B cell (primary cell): ENCODE measurements around the gene F8. TPM values are rescaled to one million over a fixed set of nuclear protein-coding genes. Genes with fewer than 3 reads are reported as not detected.
"Not testable (repeated sequence)": the region's sequence is repeated elsewhere in the genome, so short reads cannot be mapped to it uniquely, and the experiment has no call there.

ENCODE experiments used
- ATAC-seq: fragments of 200-7000 bp; cut with Tn5 transposase; one replicate; pipeline ENCODE4 v1.10.0; 2021; ENCODE audit warnings: low read depth, mild to moderate bottlenecking, moderate number of reproducible peaks, moderate library complexity
- CTCF ChIA-PET: fragments of 350-600 bp; sonication (Branson Sonifier 250); formaldehyde crosslinking; loops from one replicate; lab custom pipeline; 2021; ENCODE audit warnings: antibody characterized with exemption, inconsistent platforms; lab: Charles Lee
- POLR2A ChIA-PET: fragments of 350-600 bp; sonication (Branson Sonifier 250); formaldehyde crosslinking; loops from one replicate; lab custom pipeline; 2021; ENCODE audit warnings: antibody characterized with exemption; lab: Charles Lee
- DNase-seq: peaks from one replicate; pipeline ENCODE4 v3.0.0; 2013
- H2AFZ ChIP-seq: 2 replicates; pipeline ENCODE4 v1.6.1; 2012; ENCODE audit warnings: mild to moderate bottlenecking, low read depth, low read length; ENCODE audit not compliant: insufficient read depth, poor library complexity, severe bottlenecking
- H3K27ac ChIP-seq, 2 donors: 1 replicate in 1 of 2; 2 replicates in 1 of 2; pipeline ENCODE4 v1.5.1; 2012 to 2013; ENCODE audit warnings: low read length in 2 of 2, mild to moderate bottlenecking in 2 of 2, moderate library complexity in 1 of 2
- H3K27me3 ChIP-seq, 4 experiments: fragments of 200-600 bp in 1 of 4; sonication (generic) in 1 of 4; replicated peaks in 1 of 4; 1 replicate in 2 of 4; 2 replicates in 2 of 4; pipeline versions ENCODE4 v1.6.1 to v1.7.0; 2013 to 2016; ENCODE audit warnings: low read length in 3 of 4, mild to moderate bottlenecking in 2 of 4, mixed read lengths in 1 of 4, moderate library complexity in 1 of 4; ENCODE audit not compliant: insufficient read depth in 4 of 4, control insufficient read depth in 3 of 4; ENCODE audit errors: control extremely low read depth in 1 of 4
- H3K36me3 ChIP-seq, 2 experiments: replicated peaks in 1 of 2; 1 replicate in 1 of 2; 2 replicates in 1 of 2; pipeline versions ENCODE4 v1.6.1 to v1.7.1; 2013; ENCODE audit warnings: low read length in 1 of 2; ENCODE audit not compliant: insufficient read depth in 2 of 2, control insufficient read depth in 1 of 2; ENCODE audit errors: control extremely low read depth in 1 of 2, extremely low read depth in 1 of 2
- H3K4me1 ChIP-seq, 2 donors: fragments of 200-600 bp in 1 of 2; sonication (generic) in 1 of 2; 1 replicate in 1 of 2; 2 replicates in 1 of 2; pipeline versions ENCODE4 v1.5.1 to v1.6.1; 2013 to 2017; ENCODE audit warnings: low read length in 2 of 2; ENCODE audit not compliant: control insufficient read depth in 2 of 2, insufficient read depth in 2 of 2
- H3K4me2 ChIP-seq: replicated peaks from 2 replicates; pipeline ENCODE3; 2012; ENCODE audit warnings: mild to moderate bottlenecking, low read depth, low read length; ENCODE audit not compliant: poor library complexity, severe bottlenecking
- H3K4me3 ChIP-seq, 5 experiments: fragments of 200-600 bp in 1 of 5; sonication (generic) in 1 of 5; 1 replicate in 3 of 5; 2 replicates in 2 of 5; pipeline versions ENCODE4 v1.5.1 to v1.7.0; 2011 to 2016; ENCODE audit warnings: low read length in 4 of 5, mild to moderate bottlenecking in 4 of 5, low read depth in 2 of 5, control low read depth in 1 of 5, moderate library complexity in 1 of 5; ENCODE audit not compliant: insufficient read depth in 1 of 5; ENCODE audit errors: control extremely low read depth in 1 of 5, extremely low read depth in 1 of 5
- H3K79me2 ChIP-seq: fragments of 200-600 bp; sonication (generic); one replicate; pipeline ENCODE4 v1.6.0; 2016; ENCODE audit warnings: low read length; ENCODE audit not compliant: control insufficient read depth, insufficient read depth
- H3K9ac ChIP-seq: fragments of 200-600 bp; sonication (generic); 2 replicates; pipeline ENCODE4 v1.6.1; 2017; ENCODE audit warnings: mild to moderate bottlenecking, low read length, moderate library complexity
- H3K9me3 ChIP-seq, 3 donors: one replicate each; pipeline versions ENCODE4 v1.6.1 to v1.7.1; 2013; ENCODE audit warnings: low read length in 2 of 3; ENCODE audit not compliant: control insufficient read depth in 2 of 3, insufficient read depth in 1 of 3; ENCODE audit errors: control extremely low read depth in 1 of 3
- H4K20me1 ChIP-seq: 2 replicates; pipeline ENCODE4 v1.6.0; 2012; ENCODE audit warnings: mild to moderate bottlenecking, low read length; ENCODE audit not compliant: insufficient read depth, control insufficient read depth, poor library complexity, severe bottlenecking
- H3K27ac Mint-ChIP-seq: one replicate; pipeline ENCODE4 v1.8.0; 2021; ENCODE audit warnings: mixed read lengths
- H3K27me3 Mint-ChIP-seq: one replicate; pipeline ENCODE4 v1.8.0; 2021; ENCODE audit warnings: mixed read lengths
- H3K4me1 Mint-ChIP-seq: one replicate; pipeline ENCODE4 v1.8.0; 2021; ENCODE audit warnings: mixed read lengths
- H3K4me3 Mint-ChIP-seq: one replicate; pipeline ENCODE4 v1.8.0; 2021; ENCODE audit warnings: mixed read lengths
- H3K9me3 Mint-ChIP-seq: one replicate; pipeline ENCODE4 v1.8.0; 2022; ENCODE audit warnings: mixed read lengths; ENCODE audit not compliant: insufficient read depth
- EZH2 ChIP-seq: IDR thresholded peaks from 2 replicates; pipeline ENCODE4 v1.6.1; 2012; ENCODE audit warnings: borderline replicate concordance, low read depth, mild to moderate bottlenecking, moderate library complexity, low read length; ENCODE audit not compliant: insufficient read depth, poor library complexity, severe bottlenecking
- WGBS: methylation state at CpG from one replicate; pipeline ENCODE4 v1.1.5; 2013; ENCODE audit warnings: missing lambda C conversion rate; ENCODE audit not compliant: insufficient coverage; 5-methylcytosine and 5-hydroxymethylcytosine counted together
- intact Hi-C: fragments of 100-400 bp; cut with micrococcal nuclease; formaldehyde crosslinking; loops from one replicate; pipeline ENCODE4 v1.10.0; 2022
- polyA plus RNA-seq: library from polyadenylated mRNA; depleted of rRNA; stranded (reverse); fragments of >200 nt; gene quantifications from 2 replicates; pipeline ENCODE4 v1.2.3, GENCODE V29; 2012
- total RNA-seq, 2 donors: library from RNA; stranded (reverse); fragments of 120-200 nt in 1 of 2; gene quantifications; 1 replicate in 1 of 2; 2 replicates in 1 of 2; pipeline versions ENCODE4 v1.2.3 to v1.2.4, GENCODE V29; 2013 to 2022
- TF ChIP-seq, protein P1 (sequence below): fragments of 200-600 bp; IDR thresholded peaks from one replicate; pipeline ENCODE4 v1.8.0; 2022; ENCODE audit warnings: antibody characterized with exemption, mild to moderate bottlenecking

Gene F8
- total and polyA plus RNA-seq, 2 donors (not counting 1 experiment from before 2014, with no cell fraction given) = 0.86 to 1.4 TPM

DNA sequence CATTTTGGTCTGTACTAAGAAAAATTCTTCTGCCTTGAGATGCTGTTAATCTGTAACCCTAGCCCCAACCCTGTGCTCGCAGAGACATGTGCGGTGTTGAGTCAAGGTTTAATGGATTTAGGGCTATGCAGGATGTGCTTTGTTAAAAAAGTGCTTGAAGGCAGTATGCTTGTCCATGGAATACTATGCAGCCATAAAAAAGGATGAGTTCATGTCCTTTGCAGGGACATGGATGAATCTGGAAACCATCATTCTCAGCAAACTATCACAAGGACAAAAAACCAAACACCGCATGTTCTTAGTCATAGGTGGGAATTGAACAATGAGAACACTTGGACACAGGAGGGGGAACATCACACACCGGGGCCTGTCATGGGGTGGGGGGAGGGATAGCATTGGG is 112.5 kb downstream of the F8 start:
- H3K9me3 Mint-ChIP-seq, H3K27me3 ChIP-seq, H3K27ac ChIP-seq, H3K4me2 ChIP-seq, H3K27ac Mint-ChIP-seq, H3K4me3 ChIP-seq, H3K9ac ChIP-seq, ATAC-seq, DNase-seq, H2AFZ ChIP-seq, POLR2A ChIA-PET, intact Hi-C loops, H3K4me1 ChIP-seq, H3K4me1 Mint-ChIP-seq, H3K27me3 Mint-ChIP-seq, H4K20me1 ChIP-seq, H3K36me3 ChIP-seq, CTCF ChIA-PET, H3K4me3 Mint-ChIP-seq, H3K79me2 ChIP-seq, H3K9me3 ChIP-seq: not testable (repeated sequence)
- WGBS = 100% methylated on average over 2 of the region's 4 CpGs

DNA sequence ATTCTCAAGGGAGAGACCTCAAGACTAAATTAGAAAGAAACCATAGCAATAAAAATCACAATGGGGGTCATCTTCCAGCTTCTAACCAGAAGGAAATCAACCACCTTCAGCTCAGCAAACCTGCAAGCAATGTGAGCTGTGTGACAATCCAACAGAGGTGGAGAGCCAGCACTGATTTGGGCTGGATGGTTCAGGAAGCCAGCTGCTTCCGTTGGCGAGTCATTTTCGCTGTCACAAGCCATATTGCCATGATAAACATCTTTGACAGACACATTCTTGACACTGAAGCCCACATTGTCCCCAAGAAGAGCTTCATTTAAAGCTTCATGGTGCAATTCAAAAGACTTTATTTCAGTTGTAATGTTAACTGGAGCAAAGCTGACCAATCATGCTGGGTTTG is 113.7 kb downstream of the F8 start:
- Histone ChIP-seq H2AFZ (no peak overlapping the region), H3K4me3 (no peak overlapping the region), H3K9me3 (no peaks in the 10 kb centered on the region), H3K9ac (no peak overlapping the region), H3K27ac (no peak overlapping the region), H3K4me2 (no peak overlapping the region), H3K36me3 (no peaks in the 10 kb centered on the region), H3K79me2 (no peaks in the 10 kb centered on the region), H3K27me3 (no peaks in the 10 kb centered on the region), H4K20me1 (no peaks in the 10 kb centered on the region), H3K4me1 (no peaks in the 10 kb centered on the region)
- DNase-seq = no peak
- intact Hi-C loops = no loop called here
- peaks cover 6% of the 10 kb centered on the region for H3K4me1 Mint-ChIP-seq
- no CpG with 5 or more reads among the region's 3 CpGs for WGBS
- H3K27me3 Mint-ChIP-seq = no peaks in the 10 kb centered on the region
- H3K9me3 Mint-ChIP-seq = no peaks in the 10 kb centered on the region
- CTCF ChIA-PET = interaction anchor here (1.9 kb wide), 1 partner anchor 9 kb away, joined by 10 read pairs; no protein-coding TSS in a partner anchor
- no peak for ATAC-seq
- TF ChIP-seq, protein P1, sequence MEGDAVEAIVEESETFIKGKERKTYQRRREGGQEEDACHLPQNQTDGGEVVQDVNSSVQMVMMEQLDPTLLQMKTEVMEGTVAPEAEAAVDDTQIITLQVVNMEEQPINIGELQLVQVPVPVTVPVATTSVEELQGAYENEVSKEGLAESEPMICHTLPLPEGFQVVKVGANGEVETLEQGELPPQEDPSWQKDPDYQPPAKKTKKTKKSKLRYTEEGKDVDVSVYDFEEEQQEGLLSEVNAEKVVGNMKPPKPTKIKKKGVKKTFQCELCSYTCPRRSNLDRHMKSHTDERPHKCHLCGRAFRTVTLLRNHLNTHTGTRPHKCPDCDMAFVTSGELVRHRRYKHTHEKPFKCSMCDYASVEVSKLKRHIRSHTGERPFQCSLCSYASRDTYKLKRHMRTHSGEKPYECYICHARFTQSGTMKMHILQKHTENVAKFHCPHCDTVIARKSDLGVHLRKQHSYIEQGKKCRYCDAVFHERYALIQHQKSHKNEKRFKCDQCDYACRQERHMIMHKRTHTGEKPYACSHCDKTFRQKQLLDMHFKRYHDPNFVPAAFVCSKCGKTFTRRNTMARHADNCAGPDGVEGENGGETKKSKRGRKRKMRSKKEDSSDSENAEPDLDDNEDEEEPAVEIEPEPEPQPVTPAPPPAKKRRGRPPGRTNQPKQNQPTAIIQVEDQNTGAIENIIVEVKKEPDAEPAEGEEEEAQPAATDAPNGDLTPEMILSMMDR = no peak
- TF ChIP-seq EZH2 = no peak
- POLR2A ChIA-PET = no interaction called here
- no peak overlapping the region for H3K4me3 Mint-ChIP-seq
- no peak overlapping the region for H3K27ac Mint-ChIP-seq
